Epithelial cell of prostate (primary cell): Measurements from ENCODE around the gene CIROP.

Source experiments
- DNase-seq: peaks from one replicate; pipeline ENCODE4 v3.0.0-alpha.2; 2011; ENCODE audit warnings: low read depth, low spot score
- H3K27ac ChIP-seq: fragments of 450-650 bp; 2 replicates; pipeline ENCODE4 v1.5.1; 2017; ENCODE audit warnings: mild to moderate bottlenecking

Gene CIROP

DNA sequence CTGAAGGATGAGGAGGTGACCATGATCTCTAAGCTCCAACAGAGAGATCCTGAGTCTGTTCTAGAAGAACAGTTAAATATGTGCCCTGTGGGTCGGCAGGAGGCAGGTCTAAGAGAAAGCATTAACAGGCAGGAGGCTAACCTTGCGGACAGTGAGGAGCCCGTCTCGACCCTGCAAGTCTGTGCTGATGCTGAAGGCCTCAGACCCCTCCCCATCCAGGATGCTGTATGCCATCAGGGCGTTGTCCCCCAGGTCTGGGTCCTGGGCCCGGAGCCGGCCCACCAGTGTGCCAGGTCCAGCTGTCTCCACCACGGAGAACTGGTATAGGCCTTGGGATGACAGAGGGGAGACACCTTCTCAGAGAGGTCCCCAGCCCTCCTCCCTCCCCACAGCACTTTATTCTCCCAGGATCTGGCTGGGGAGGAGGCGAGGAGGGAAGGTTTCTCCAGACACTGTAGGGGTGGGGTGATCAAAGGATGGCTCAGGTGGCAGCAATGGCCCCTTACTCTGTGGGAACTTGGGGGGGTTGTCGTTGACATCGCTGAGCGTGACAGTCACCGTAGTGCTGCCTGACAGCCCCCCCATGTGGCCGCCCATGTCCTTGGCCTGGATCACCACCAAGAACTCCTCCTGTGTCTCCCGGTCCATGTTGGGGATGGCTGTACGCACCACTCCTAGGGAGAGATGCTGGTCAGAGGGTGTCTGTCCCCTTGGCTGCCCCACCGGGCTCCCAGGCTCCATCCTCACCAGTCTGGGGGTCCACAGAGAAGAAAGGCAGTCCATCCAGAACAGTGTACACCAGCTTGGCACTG lies 50.6 kb downstream of the CIROP start:
- no peak overlapping the region for H3K27ac ChIP-seq
- DNase-seq, result no peak

DNA sequence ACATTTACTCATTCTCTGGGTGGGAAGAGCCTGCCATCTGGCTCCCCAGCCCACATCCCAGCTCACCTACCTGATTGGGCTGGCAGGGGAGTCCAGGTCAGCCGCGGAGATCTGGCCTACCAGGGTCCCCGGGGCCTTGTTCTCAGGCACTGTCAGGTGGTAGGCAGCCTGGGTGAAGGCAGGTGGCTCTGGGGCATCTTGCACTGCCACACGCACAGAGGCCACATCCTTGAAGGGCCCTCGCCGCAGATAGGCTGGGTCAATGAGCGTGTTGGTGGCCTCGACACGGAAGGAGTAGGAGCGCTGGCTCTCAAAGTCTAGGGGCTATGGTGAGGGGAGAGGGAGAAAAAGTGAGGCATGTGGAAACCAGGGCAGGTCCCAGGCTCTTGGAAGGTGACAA lies 51.4 kb downstream of the CIROP start:
- no peak for DNase-seq
- no peak overlapping the region for H3K27ac ChIP-seq

DNA sequence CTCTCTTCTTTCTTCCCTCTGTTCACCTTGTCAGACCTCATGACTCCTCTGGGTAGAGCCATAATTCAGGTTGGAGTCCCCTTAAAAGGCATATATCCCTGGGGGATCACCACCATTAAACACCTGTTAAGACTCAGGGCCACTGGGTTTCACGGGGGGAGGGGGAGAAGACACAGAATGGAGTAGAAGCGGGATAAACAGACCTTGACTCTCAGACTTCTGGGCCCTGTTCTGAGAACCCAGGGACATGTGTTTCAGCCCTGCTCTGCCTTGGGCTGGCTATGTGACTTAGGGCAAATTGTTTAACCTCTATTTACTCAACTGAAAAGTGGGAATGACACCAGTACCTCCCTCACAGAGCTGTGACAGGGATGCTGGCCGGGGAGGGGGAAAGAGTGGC lies 52.1 kb downstream of the CIROP start:
- no peak for DNase-seq
- H3K27ac ChIP-seq, result no peak overlapping the region

DNA sequence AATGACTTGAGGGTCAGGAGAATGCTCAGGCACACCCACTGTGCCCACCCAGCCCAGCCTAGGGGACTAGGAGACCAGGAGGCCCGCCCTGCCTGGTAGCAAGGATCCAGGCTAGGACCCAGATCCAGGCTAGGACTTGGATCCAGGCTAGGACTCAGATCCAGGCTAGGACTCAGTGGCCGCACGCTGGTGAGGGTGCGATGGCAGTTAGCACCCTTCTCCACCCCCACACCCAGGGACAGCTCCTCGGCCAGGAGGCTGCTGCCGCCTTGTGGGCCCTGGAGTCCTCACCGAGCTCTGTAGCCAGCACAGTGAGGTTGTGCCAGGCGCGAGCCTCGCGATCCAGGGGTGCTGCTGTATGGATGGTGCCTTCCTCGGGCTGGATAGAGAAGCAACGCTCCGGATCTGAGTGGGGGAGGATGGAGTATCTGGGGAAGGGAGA lies 52.6 kb downstream of the CIROP start:
- no peak overlapping the region for H3K27ac ChIP-seq
- no peak for DNase-seq

DNA sequence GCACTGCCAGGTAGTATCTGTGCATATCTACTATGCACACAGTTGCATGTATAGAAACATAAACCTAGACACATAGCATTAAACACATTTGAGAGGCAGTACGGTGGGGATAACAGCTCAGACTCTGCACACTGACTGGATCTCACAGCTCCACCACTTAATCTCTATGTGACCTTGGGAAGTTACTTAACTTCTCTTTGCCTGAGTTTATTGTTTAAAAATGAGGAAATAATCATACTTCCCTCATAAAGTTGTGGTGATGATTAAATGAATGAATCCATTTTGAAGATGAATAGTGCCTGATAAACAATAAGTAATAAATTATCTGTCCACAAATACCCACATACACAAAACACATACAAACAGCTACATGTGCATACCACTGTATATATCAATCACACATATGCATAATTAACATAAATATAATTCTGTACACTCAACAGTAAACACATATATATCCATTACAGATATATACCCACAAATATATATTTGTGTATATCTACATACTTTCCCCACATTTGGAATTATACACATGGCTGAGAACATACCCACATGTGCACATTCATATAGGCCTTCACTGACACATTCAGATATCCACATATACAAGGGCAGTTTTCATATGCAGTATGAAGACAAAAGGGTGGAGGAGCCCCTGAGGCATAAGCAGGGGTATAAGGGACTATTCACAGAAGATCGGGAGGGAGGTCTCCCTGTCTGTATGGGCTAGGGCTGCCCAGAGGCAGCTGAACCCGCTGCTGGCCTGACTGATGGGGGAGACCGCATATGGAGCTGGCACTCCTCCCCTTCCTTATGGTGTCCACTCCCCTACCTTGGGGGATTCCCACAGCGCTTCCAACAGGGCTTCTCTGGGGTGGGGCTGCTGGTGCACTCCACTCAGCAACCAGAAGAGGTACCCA lies 53.4 kb downstream of the CIROP start:
- no peak for DNase-seq
- H3K27ac ChIP-seq, result no peak overlapping the region
